ENCODE results near the gene NCOA1. TPM values are rescaled to one million over a fixed set of nuclear protein-coding genes. Genes with fewer than 3 reads are reported as not detected.

Gene NCOA1
- total RNA-seq, 1 experiment from 2014 or later = 24.6 TPM

- BruUV-seq (replicated peaks) = no TSS peak
- Histone ChIP-seq H3K9me3 (ENCODE audit: control insufficient read depth, insufficient read depth, low read depth, low read length) (no peaks in the 10 kb centered on the region), H3K27me3 (ENCODE audit: control insufficient read depth, insufficient read depth, low read length) (no peaks in the 10 kb centered on the region), H3K4me3 (ENCODE audit: low read depth in 2 of 2, low read length in 2 of 2) (no peak overlapping the region), H3K27ac (ENCODE audit: low read length) (no peak overlapping the region), H3K4me1 (ENCODE audit: control insufficient read depth, insufficient read depth, low read length) (no peaks in the 10 kb centered on the region), H3K36me3 (ENCODE audit: control insufficient read depth, insufficient read depth, low read length) (no peaks in the 10 kb centered on the region)
- CTCF ChIA-PET = no interaction called here
- intact Hi-C loops (cut with micrococcal nuclease; ENCODE audit: unreplicated experiment) = no loop called here
- POLR2A ChIA-PET = no interaction called here
- no peak for TF ChIP-seq TCF7L2 (IDR thresholded peaks at IDR 0.05; ENCODE audit: low read depth, low read length)
- no peak for TF ChIP-seq POLR2AphosphoS5 (IDR thresholded peaks at IDR 0.05; ENCODE audit: low read depth, low read length)
- TF ChIP-seq, protein P1, sequence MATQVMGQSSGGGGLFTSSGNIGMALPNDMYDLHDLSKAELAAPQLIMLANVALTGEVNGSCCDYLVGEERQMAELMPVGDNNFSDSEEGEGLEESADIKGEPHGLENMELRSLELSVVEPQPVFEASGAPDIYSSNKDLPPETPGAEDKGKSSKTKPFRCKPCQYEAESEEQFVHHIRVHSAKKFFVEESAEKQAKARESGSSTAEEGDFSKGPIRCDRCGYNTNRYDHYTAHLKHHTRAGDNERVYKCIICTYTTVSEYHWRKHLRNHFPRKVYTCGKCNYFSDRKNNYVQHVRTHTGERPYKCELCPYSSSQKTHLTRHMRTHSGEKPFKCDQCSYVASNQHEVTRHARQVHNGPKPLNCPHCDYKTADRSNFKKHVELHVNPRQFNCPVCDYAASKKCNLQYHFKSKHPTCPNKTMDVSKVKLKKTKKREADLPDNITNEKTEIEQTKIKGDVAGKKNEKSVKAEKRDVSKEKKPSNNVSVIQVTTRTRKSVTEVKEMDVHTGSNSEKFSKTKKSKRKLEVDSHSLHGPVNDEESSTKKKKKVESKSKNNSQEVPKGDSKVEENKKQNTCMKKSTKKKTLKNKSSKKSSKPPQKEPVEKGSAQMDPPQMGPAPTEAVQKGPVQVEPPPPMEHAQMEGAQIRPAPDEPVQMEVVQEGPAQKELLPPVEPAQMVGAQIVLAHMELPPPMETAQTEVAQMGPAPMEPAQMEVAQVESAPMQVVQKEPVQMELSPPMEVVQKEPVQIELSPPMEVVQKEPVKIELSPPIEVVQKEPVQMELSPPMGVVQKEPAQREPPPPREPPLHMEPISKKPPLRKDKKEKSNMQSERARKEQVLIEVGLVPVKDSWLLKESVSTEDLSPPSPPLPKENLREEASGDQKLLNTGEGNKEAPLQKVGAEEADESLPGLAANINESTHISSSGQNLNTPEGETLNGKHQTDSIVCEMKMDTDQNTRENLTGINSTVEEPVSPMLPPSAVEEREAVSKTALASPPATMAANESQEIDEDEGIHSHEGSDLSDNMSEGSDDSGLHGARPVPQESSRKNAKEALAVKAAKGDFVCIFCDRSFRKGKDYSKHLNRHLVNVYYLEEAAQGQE (IDR thresholded peaks at IDR 0.05; ENCODE audit: insufficient read depth in 1 of 2, low read depth in 2 of 2, low read length in 1 of 2) = no peak
- no peak for TF ChIP-seq CTCF (IDR thresholded peaks at IDR 0.05)
- no peak for TF ChIP-seq SIN3A (IDR thresholded peaks at IDR 0.05; ENCODE audit: borderline replicate concordance, insufficient read depth, low read depth, low read length)
- in situ Hi-C loops (cut with HindIII; ENCODE audit: low pct_unique_long_range_greater_than_20kb, low sequenced_read_pairs) = no loop called here
- DNase-seq (ENCODE audit: low read depth, low spot score) = no peak
- no peak for ATAC-seq
These were observed 29.1 kb downstream of the NCOA1 start for GRCh38 chr2:24520175-24520574.

DNA sequence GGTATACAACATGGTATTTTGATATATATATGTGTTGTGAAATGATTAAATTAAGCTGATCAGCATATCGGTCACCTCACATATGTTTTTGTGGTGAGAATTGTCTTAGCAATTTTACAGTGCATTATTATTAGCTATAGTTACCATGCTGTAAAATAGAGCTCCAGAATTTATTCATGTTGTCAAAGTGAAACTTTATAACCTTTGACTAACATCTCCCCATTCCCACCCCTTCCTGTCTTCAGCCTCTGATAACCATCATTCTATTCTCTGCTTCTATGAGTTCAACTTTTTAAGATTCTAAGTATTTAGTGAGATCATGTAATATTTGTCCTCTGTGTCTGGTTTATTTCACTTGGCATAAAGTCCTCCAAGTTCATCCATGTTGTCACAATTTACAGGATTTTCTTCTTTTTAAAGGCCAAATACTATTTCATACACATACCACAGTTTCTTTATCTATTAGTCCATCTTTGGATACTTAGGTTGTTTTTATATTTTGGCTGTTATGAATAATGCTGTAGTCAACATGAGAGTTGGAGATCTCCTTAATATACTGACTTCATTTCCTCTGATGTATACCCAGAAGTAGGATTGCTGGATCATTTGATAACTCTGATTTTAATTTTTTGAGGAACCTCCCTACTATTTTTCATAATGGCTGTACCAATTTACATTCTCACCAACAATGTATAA, 30.3 kb downstream of the NCOA1 start:
- H3K36me3 ChIP-seq (ENCODE audit: control insufficient read depth, insufficient read depth, low read length) = no peaks in the 10 kb centered on the region
- no peaks in the 10 kb centered on the region for H3K9me3 ChIP-seq (ENCODE audit: control insufficient read depth, insufficient read depth, low read depth, low read length)
- ATAC-seq (no peak), DNase-seq (ENCODE audit: low read depth, low spot score) (no peak)
- BruUV-seq (replicated peaks) = no TSS peak
- no peak overlapping the region for H3K4me3 ChIP-seq (ENCODE audit: low read depth in 2 of 2, low read length in 2 of 2)
- no peaks in the 10 kb centered on the region for H3K4me1 ChIP-seq (ENCODE audit: control insufficient read depth, insufficient read depth, low read length)
- intact Hi-C loops (cut with micrococcal nuclease; ENCODE audit: unreplicated experiment) (no loop called here), in situ Hi-C loops (cut with HindIII; ENCODE audit: low pct_unique_long_range_greater_than_20kb, low sequenced_read_pairs) (no loop called here)
- POLR2A ChIA-PET = no interaction called here
- no peaks in the 10 kb centered on the region for H3K27me3 ChIP-seq (ENCODE audit: control insufficient read depth, insufficient read depth, low read length)
- no peak overlapping the region for H3K27ac ChIP-seq (ENCODE audit: low read length)
- CTCF ChIA-PET = no interaction called here
- TF ChIP-seq POLR2AphosphoS5 (IDR thresholded peaks at IDR 0.05; ENCODE audit: low read depth, low read length) (no peak), SIN3A (IDR thresholded peaks at IDR 0.05; ENCODE audit: borderline replicate concordance, insufficient read depth, low read depth, low read length) (no peak), TCF7L2 (IDR thresholded peaks at IDR 0.05; ENCODE audit: low read depth, low read length) (no peak), CTCF (IDR thresholded peaks at IDR 0.05) (no peak)
- TF ChIP-seq, protein P1 (IDR thresholded peaks at IDR 0.05; ENCODE audit: insufficient read depth in 1 of 2, low read depth in 2 of 2, low read length in 1 of 2) = no peak

Measured in Panc1 (cell line).